ENCODE data around the gene HDAC4.

- TF ChIP-seq CTCF (IDR thresholded peaks at IDR 0.05) (no peak), ZFX (IDR thresholded peaks at IDR 0.05; ENCODE audit: borderline replicate concordance) (no peak)
These were observed 7.4 kb downstream of the HDAC4 start for GRCh38 chr2:239393388-239393940.

All from 22Rv1 (cell line).